Upper lobe of left lung (tissue), 6 donors: ENCODE measurements around the gene ERG28. TPM values are rescaled to one million over a fixed set of nuclear protein-coding genes. Genes with fewer than 3 reads are reported as not detected.
A peak's percentile ranks its signal among the peaks of the same experiment; 100 is the strongest.

Experiments
- ATAC-seq, 2 donors: fragments of 200-7000 bp; cut with Tn5 transposase; one replicate each; pipeline ENCODE4 v1.9.1; 2022; ENCODE audit warnings: mild to moderate bottlenecking in 2 of 2, moderate library complexity in 2 of 2; ENCODE audit not compliant: low FRiP score in 2 of 2
- DNase-seq, 2 donors: peaks; one replicate each; pipeline ENCODE4 v3.0.0-alpha.2; 2019 to 2020
- H3K27ac ChIP-seq, 4 donors: fragments of 200-600 bp; sonication (generic); one replicate each; pipeline ENCODE4 v1.5.1; 2016 to 2019
- H3K27me3 ChIP-seq, 4 donors: fragments of 200-600 bp; sonication (generic); one replicate each; pipeline ENCODE4 v1.5.1; 2017 to 2019
- H3K36me3 ChIP-seq, 4 donors: fragments of 200-600 bp; sonication (generic); one replicate each; pipeline ENCODE4 v1.5.1; 2016 to 2019
- H3K4me1 ChIP-seq, 4 donors: fragments of 200-600 bp; sonication (generic); one replicate each; pipeline ENCODE4 v1.5.1; 2018 to 2019
- H3K4me3 ChIP-seq, 4 donors: fragments of 200-600 bp; sonication (generic); one replicate each; pipeline ENCODE4 v1.5.1; 2017 to 2019; ENCODE audit warnings: mild to moderate bottlenecking in 2 of 4, moderate library complexity in 1 of 4
- H3K9me3 ChIP-seq, 4 donors: fragments of 200-600 bp; sonication (generic); one replicate each; pipeline ENCODE4 v1.5.1; 2018 to 2019
- EP300 ChIP-seq, 4 donors: sonication (generic); formaldehyde crosslinking; IDR thresholded peaks; one replicate each; pipeline ENCODE4 v1.5.1; 2017; ENCODE audit warnings: antibody characterized with exemption in 4 of 4, control low read depth in 2 of 4
- POLR2A ChIP-seq, 4 donors: fragments of 450-650 bp; IDR thresholded peaks; one replicate each; pipeline ENCODE4 v1.5.1; 2016 to 2017; ENCODE audit warnings: antibody characterized with exemption in 4 of 4, mild to moderate bottlenecking in 2 of 4
- POLR2AphosphoS5 ChIP-seq, 2 donors: sonication (generic); formaldehyde crosslinking; IDR thresholded peaks; one replicate each; pipeline ENCODE4 v1.5.1; 2017; ENCODE audit warnings: antibody characterized with exemption in 2 of 2
- WGBS, 2 donors: methylation state at CpG; one replicate each; pipeline ENCODE4 v1.1.5; 2017 to 2018; 5-methylcytosine and 5-hydroxymethylcytosine counted together
- total RNA-seq, 6 donors: library from RNA; depleted of rRNA in 4 of 6; stranded (reverse); fragments of >200 nt in 4 of 6; gene quantifications; one replicate each; pipeline versions ENCODE4 v1.1.0 to v1.2.1, GENCODE V29; 2016 to 2021
- TF ChIP-seq, protein P1 (sequence below), 6 experiments: fragments of 450-650 bp in 4 of 6; fragments of 200-600 bp in 2 of 6; sonication (generic) in 2 of 6; IDR thresholded peaks; one replicate each; pipeline ENCODE4 v1.5.1; 2016 to 2019; ENCODE audit warnings: antibody characterized with exemption in 6 of 6
- donor health status: DM: no; HTN: no; CAD: no; lungs with moderate emphysema.
- donor health status: DM: no; HTN: yes; CAD: no; lungs with severe emphysema.

ERG28 gene
- total RNA-seq, 6 donors from 2014 or later, result 6.3 to 36.0 (median 17.3) TPM

DNA sequence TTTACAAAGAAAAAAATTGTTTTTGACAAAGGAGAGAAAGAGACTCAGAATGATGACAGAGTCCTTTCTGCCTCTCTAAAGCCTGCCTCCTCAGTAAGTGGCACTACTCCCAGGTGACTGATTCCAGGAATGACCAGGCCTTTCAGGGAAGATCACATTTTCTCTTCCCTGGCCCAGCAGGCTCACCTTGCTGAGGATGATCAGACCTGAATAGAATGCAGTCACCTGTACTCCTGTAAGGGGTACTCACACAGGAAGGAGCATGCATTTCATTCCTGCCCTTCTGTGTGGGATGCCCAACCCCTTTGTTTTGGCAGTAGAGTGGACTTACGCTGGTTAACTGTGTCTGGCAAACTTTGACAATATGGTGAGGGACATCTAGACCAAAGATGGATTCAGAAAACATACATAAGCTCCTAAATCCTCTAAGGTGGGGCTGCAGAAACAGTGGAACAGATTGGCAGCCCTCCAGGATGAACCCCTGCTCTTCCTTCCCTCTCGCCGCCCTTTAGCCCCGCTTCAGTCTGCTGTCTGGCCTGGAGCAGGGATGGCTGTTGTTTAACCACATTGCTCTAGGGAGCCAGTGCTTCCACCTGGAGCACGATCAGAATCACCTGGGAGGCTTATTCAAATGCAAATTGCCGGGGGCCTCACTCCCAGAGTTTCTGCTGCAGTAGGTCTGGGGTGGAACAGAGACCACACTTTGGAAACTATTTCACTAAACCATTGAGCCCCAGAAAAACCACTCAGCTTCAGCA lies 29.8 kb downstream of the ERG28 start:
- 90 to 94% methylated on average over 5 to 6 of the region's 6 CpGs for WGBS, 2 donors
- H3K36me3 ChIP-seq, result peaks cover 0 to 3% (median 0%) of the 10 kb centered on the region in 4 donors

DNA sequence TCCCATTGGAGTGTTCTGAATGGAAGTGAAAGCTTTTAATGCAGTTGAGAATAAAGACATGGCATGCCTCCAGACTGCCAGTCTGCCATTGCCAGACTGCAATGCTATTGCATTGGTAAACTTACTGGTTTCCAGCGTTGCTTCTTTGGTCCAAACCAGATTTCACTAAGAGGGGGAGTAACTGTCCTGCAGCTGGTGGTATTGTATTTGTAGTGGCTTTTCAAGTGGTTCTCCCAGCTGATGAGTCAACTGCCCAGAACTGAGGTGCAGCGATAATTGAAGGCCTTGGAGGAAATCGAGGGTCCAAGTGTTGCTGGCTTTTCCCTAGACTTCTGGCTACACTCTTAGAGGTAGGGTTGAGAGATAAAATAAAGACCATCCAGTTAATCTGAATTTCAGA lies 31.9 kb downstream of the ERG28 start:
- no peak overlapping the region for H3K27ac ChIP-seq
- H3K27me3 ChIP-seq, result no peaks in the 10 kb centered on the region
- WGBS, 2 donors, result 78 to 80% methylated on average over 3 of the region's 3 CpGs
- DNase-seq, result no peak
- no peaks in the 10 kb centered on the region for H3K9me3 ChIP-seq
- H3K4me1 ChIP-seq, result no peaks in the 10 kb centered on the region
- TF ChIP-seq EP300 (IDR thresholded peaks at IDR 0.05) (no peak), POLR2AphosphoS5 (IDR thresholded peaks at IDR 0.05) (no peak), POLR2A (IDR thresholded peaks at IDR 0.05) (no peak)
- TF ChIP-seq, protein P1, sequence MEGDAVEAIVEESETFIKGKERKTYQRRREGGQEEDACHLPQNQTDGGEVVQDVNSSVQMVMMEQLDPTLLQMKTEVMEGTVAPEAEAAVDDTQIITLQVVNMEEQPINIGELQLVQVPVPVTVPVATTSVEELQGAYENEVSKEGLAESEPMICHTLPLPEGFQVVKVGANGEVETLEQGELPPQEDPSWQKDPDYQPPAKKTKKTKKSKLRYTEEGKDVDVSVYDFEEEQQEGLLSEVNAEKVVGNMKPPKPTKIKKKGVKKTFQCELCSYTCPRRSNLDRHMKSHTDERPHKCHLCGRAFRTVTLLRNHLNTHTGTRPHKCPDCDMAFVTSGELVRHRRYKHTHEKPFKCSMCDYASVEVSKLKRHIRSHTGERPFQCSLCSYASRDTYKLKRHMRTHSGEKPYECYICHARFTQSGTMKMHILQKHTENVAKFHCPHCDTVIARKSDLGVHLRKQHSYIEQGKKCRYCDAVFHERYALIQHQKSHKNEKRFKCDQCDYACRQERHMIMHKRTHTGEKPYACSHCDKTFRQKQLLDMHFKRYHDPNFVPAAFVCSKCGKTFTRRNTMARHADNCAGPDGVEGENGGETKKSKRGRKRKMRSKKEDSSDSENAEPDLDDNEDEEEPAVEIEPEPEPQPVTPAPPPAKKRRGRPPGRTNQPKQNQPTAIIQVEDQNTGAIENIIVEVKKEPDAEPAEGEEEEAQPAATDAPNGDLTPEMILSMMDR (IDR thresholded peaks at IDR 0.05), result no peak
- H3K36me3 ChIP-seq, result peaks cover 0 to 3% (median 0%) of the 10 kb centered on the region in 4 donors
- H3K4me3 ChIP-seq, result no peak overlapping the region
- ATAC-seq, result no peak

More for the DNA sequence above, 29.8 kb downstream of the ERG28 start:
- Histone ChIP-seq H3K4me3 (no peak overlapping the region), H3K9me3 (no peaks in the 10 kb centered on the region), H3K27ac (no peak overlapping the region), H3K27me3 (no peaks in the 10 kb centered on the region), H3K4me1 (no peaks in the 10 kb centered on the region)
- TF ChIP-seq POLR2AphosphoS5 (IDR thresholded peaks at IDR 0.05), result no peak
- TF ChIP-seq EP300 (IDR thresholded peaks at IDR 0.05), result no peak
- TF ChIP-seq, protein P1 (IDR thresholded peaks at IDR 0.05), result no peak
- no peak for TF ChIP-seq POLR2A (IDR thresholded peaks at IDR 0.05)
- ATAC-seq (no peak), DNase-seq (no peak)

DNA sequence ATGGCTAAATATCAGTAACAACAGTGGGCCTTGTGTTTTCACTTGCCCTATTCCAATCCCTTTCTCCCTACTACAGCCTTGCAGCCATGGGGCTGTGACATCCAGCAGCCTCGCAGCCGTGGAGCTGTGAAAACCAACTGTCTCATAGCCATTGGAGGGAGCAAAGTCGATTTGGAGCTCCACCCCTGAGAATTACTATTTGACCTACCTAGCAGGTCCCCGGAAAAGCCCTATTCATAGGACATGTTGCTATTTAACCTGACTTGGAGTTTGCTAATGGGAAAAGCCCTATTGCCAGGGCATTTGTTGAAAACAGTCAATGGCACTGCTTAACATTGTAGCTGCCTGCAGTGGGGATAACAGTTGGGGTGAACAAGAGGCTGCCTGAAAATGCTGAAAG lies 33.3 kb downstream of the ERG28 start:
- H3K27me3 ChIP-seq, result no peaks in the 10 kb centered on the region
- H3K36me3 ChIP-seq, result peaks cover 0 to 3% (median 0%) of the 10 kb centered on the region in 4 donors
- ATAC-seq, result no peak
- 66 to 73% methylated on average over 4 of the region's 4 CpGs for WGBS, 2 donors
- H3K9me3 ChIP-seq, result no peaks in the 10 kb centered on the region
- no peak overlapping the region for H3K4me3 ChIP-seq
- DNase-seq, result no peak
- peak overlapping the region in 1 of 4 donors; percentile 47 for H3K27ac ChIP-seq
- no peak for TF ChIP-seq EP300 (IDR thresholded peaks at IDR 0.05)
- TF ChIP-seq POLR2AphosphoS5 (IDR thresholded peaks at IDR 0.05), result no peak
- TF ChIP-seq, protein P1 (IDR thresholded peaks at IDR 0.05), result no peak
- no peak for TF ChIP-seq POLR2A (IDR thresholded peaks at IDR 0.05)
- no peaks in the 10 kb centered on the region for H3K4me1 ChIP-seq

- H3K27ac ChIP-seq, result peak overlapping the region in 1 of 4 donors; percentile 26
- no peaks in the 10 kb centered on the region for H3K4me1 ChIP-seq
- TF ChIP-seq POLR2AphosphoS5 (IDR thresholded peaks at IDR 0.05) (no peak), EP300 (IDR thresholded peaks at IDR 0.05) (peak in 1 of 4 donors; percentile 71), POLR2A (IDR thresholded peaks at IDR 0.05) (no peak)
- TF ChIP-seq, protein P1 (IDR thresholded peaks at IDR 0.05), result no peak
- no peak overlapping the region for H3K4me3 ChIP-seq
- H3K9me3 ChIP-seq, result no peaks in the 10 kb centered on the region
- 56 to 66% methylated on average over 3 of the region's 3 CpGs for WGBS, 2 donors
- ATAC-seq (peak in 1 of 2 donors; percentile 68), DNase-seq (no peak)
- peaks cover 0 to 3% (median 0%) of the 10 kb centered on the region in 4 donors for H3K36me3 ChIP-seq
- H3K27me3 ChIP-seq, result no peaks in the 10 kb centered on the region
These were observed 33.8 kb downstream of the ERG28 start for GRCh38 chr14:75626863-75627262.
